GM12865 (cell line): ENCODE results near the gene ZP1.

Experiments
- DNase-seq: peaks from one replicate; pipeline ENCODE4 v3.0.0; 2010; ENCODE audit warnings: low read depth
- H3K4me3 ChIP-seq: 2 replicates; pipeline ENCODE4 v1.5.1; 2011; ENCODE audit warnings: mild to moderate bottlenecking, low read depth, low read length, control low read depth
- CTCF ChIP-seq: IDR thresholded peaks from 2 replicates; pipeline ENCODE4 v1.5.1; 2011; ENCODE audit warnings: low read length, control low read depth, low read depth, inconsistent platforms; ENCODE audit not compliant: insufficient read depth; ENCODE audit errors: missing control alignments

Gene ZP1

GRCh38 chr11:60852117-60852981, 15.0 kb upstream of the ZP1 start:
- TF ChIP-seq CTCF, result no peak
- H3K4me3 ChIP-seq, result no peak overlapping the region
- DNase-seq, result no peak

DNA sequence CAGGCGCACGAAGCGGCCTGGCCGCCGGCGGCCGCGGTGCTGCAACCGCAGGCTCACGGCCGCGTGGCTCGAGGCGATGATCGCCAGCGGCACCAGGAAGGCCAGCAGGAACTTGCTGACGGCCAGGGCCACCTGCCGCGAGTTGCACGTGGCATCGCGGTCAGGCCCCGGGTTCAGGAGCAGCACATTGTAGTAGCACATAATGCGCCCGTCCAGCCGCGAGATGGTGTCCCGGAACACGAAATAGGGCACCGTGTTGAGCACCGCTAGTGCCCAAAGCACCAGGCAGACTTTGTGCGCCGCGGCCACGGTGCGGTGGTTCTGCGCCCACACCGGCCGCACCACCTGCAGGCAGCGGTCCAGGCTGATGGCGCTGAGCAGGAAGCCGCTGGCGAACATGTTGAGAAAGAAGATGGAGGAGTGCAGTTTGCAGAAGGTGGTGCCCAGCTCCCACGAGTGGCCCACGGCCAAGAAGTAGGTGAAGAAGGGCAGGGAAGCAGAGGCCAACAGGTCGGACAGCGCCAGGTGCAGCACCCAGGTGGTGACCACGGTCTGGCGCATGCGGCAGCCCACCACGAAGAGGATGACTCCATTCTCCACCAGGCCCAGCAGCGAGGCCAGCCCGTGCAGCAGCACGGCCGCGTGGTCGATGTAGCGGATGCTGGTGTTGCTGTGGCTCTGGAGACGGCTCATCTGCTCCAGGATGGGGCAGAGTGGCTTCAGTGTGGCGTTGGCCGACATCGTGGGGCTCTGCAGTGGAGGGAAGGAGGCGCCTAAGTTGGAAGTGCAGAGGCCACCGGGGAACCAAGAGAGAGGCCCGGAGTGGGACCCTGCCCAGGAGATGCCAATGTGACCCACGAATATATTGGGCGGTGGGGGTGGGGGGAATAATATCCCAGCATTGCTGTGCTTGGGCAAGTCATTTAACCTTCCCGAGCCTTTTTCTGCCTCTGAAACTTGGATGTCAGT, 14.1 kb upstream of the ZP1 start:
- no peak for TF ChIP-seq CTCF
- H3K4me3 ChIP-seq, result no peak overlapping the region
- no peak for DNase-seq

- TF ChIP-seq CTCF, result no peak
- H3K4me3 ChIP-seq, result no peak overlapping the region
- no peak for DNase-seq
Observed at GRCh38 chr11:60854140-60854846, 13.0 kb upstream of the ZP1 start.

DNA sequence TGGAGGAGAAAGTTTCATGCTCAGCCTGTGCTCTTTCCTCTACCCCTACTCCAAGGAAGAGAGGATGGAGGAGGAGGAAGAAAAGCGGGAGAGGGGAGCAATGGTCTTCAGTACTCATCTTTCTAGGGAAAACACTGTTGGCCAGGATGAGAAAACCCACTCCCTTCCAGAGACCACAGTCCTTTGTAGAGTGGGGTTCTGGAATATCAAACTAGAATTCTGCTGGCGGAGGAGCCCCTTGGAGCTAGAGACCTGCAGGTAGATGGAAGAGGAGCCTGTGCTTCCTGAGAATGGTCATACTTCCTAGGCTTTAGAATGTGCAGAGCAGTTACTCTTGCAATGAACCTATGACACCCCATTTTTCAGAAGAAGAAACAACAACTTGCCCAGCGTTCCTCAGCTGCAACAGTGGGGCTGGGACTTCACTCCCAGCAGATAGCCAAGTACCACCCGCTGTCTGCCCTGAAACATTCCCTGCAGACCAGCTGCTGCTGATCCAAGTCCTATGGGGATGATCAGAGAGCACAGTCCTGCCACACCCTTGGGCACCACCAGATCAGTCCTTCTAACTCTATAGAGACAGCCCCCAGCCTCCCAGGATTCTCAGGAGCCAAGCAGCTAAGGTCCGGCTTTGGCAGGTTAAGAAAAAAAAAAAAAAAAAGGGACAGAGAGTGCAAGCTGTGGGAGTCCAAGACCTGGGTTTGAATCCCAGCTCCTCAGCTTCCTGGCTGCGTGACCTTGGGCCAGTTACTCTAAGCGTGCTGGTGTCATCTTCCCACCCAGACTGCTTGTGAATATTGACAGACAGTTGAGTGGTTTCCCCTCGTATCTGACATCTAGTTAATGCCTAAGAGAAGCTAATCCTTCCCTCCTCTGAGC, 12.3 kb upstream of the ZP1 start:
- TF ChIP-seq CTCF, result no peak
- no peak overlapping the region for H3K4me3 ChIP-seq
- DNase-seq, result no peak

DNA sequence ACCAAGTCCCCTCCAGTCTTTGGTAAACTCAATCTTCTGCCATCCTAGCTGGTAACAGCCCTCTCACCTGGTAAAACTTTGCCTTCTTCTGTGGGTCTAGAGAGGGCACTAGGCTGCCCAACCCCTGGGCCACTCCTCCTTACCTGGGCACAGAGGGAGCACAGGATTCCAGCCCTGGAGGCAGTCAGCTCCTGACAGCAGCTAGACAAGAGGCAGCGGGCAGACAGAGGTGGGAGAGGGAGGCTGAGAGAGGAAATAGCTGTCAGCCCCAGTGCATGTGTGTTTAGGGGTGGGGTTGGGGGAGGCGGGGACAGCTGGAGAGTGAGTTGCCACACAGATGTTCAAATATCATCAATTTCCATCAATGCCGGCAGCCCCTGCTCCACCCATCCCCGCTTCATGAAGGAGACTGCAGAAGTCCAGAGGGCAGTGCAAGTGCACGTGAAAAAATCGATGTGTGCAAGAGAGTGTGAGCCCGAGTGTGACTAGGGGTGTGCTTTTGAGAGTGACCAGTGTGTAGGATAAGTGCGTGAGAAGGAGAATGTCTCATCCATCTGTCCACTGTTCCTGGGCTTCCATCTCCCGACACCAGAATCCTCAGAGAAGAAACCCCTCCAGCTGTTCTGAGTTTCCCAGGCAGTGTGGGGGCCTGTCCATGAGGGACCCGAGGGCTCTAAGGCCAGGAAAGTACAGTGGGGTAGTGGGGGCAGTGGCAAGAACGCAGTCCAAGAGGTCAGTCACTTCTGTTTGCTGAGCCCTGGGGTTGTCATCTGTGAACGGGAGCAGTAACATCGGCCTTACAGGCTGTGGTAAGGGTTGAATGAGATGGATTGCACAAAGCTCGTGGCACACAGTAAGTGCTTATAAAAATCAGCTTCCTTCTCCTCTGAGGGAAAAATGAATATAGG, 11.4 kb upstream of the ZP1 start, which contains the start of gene PTGDR2:
Gene PTGDR2, minus strand, starts transcription at position 225 of the 908 bp plus-strand sequence. CDS start 2,228 bp downstream, outside the sequence.
- TF ChIP-seq CTCF, result no peak
- DNase-seq, result no peak
- no peak within 1 kb of the TSS for H3K4me3 ChIP-seq
